ENCODE measurements around the gene HOXB4. TPM values are rescaled to one million over a fixed set of nuclear protein-coding genes. Genes with fewer than 3 reads are reported as not detected.

HOXB4 gene
- total RNA-seq, 4 donors from 2014 or later, result 0.98 to 2.8 (median 2.0) TPM

GRCh38 chr17:48612854-48613691, 34.9 kb upstream of the HOXB4 start:
- no peak for TF ChIP-seq CTCF (IDR thresholded peaks at IDR 0.05; ENCODE audit: low read depth)

GRCh38 chr17:48612456-48612853, 34.3 kb upstream of the HOXB4 start:
- TF ChIP-seq CTCF (IDR thresholded peaks at IDR 0.05; ENCODE audit: low read depth), result no peak

GRCh38 chr17:48611681-48612455, 33.7 kb upstream of the HOXB4 start:
- no peak for TF ChIP-seq CTCF (IDR thresholded peaks at IDR 0.05; ENCODE audit: low read depth)

GRCh38 chr17:48611213-48611612, 33.1 kb upstream of the HOXB4 start:
- no peak for TF ChIP-seq CTCF (IDR thresholded peaks at IDR 0.05; ENCODE audit: low read depth)

GRCh38 chr17:48610282-48611211, 32.4 kb upstream of the HOXB4 start, which contains the start of gene HOXB7:
HOXB7 (minus strand) TSS chr17:48611017; CDS start chr17:48610918, 99 bp downstream.
- no peak for TF ChIP-seq CTCF (IDR thresholded peaks at IDR 0.05; ENCODE audit: low read depth)

- no peak for TF ChIP-seq CTCF (IDR thresholded peaks at IDR 0.05; ENCODE audit: low read depth)
These were observed 31.7 kb upstream of the HOXB4 start for GRCh38 chr17:48609759-48610281.
